22Rv1 (cell line): Measurements from ENCODE around the gene EEF1B2.
"Not testable (repeated sequence)": the region's sequence is repeated elsewhere in the genome, so short reads cannot be mapped to it uniquely, and the experiment has no call there.

Experiments used
- H3K27ac ChIP-seq: fragments of 450-650 bp; 2 replicates; pipeline ENCODE4 v1.5.1; 2017
- ZFX ChIP-seq: fragments of 450-650 bp; IDR thresholded peaks from 2 replicates; pipeline ENCODE4 v1.6.1; 2017; ENCODE audit warnings: antibody characterized with exemption, borderline replicate concordance
- TF ChIP-seq, protein P1 (sequence below): fragments of 450-650 bp; IDR thresholded peaks from 2 replicates; pipeline ENCODE4 v1.5.1; 2017; ENCODE audit warnings: mild to moderate bottlenecking

Gene EEF1B2

DNA sequence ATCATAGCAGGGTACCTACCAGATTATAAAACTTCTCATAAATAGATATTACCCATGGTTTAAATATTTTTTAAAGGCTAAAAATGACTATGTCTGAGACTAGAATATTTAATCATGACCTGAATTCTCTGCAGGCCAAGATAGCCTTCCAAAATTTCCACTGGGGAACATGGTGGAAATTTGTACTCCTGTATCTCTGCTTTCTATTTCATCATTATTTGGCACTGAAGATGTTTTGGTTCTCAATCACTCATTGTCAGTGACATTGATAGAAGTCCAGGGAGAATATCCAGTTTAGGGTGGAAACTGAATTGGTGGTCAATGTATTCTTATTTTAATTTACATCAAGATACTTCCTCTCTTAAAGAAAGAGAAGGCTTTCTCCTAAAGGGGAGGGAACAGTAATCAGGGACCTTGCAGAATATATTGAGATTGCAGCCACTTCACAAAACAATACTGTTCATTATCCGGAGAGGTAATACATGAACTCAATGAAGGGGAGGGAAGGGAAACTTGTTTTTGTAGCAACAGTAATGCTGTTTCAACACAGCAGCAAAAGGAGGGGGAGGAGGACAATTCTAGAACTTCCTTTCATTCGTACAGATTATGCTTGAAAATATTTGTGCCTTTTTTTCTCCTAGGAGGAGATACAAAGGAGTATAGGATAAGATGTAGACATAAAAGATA lies 34.1 kb downstream of the EEF1B2 start:
- no peak for TF ChIP-seq ZFX
- TF ChIP-seq, protein P1, sequence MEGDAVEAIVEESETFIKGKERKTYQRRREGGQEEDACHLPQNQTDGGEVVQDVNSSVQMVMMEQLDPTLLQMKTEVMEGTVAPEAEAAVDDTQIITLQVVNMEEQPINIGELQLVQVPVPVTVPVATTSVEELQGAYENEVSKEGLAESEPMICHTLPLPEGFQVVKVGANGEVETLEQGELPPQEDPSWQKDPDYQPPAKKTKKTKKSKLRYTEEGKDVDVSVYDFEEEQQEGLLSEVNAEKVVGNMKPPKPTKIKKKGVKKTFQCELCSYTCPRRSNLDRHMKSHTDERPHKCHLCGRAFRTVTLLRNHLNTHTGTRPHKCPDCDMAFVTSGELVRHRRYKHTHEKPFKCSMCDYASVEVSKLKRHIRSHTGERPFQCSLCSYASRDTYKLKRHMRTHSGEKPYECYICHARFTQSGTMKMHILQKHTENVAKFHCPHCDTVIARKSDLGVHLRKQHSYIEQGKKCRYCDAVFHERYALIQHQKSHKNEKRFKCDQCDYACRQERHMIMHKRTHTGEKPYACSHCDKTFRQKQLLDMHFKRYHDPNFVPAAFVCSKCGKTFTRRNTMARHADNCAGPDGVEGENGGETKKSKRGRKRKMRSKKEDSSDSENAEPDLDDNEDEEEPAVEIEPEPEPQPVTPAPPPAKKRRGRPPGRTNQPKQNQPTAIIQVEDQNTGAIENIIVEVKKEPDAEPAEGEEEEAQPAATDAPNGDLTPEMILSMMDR, result no peak

DNA sequence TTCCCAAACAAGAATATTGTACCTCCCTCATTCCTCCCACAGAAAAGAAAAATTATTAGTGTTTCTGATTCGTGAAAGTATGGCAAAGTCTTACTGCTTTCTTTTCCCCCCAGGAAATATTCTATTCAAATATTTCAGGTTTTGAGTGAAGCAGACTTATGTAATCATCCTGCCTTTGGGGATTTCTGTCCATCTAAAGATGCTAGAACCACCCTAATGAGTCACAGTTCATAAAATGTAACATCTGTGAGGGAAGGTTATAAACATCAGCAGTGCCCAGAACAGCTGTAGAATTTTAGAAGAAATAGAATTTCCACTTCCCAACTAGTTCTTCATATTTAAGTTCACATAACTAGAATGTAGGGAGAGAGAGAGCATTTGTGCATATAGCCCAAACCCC lies 39.0 kb downstream of the EEF1B2 start:
- H3K27ac ChIP-seq, result no peak overlapping the region
- TF ChIP-seq, protein P1, result no peak
- TF ChIP-seq ZFX, result no peak

More for the DNA sequence above, 34.1 kb downstream of the EEF1B2 start:
- no peak overlapping the region for H3K27ac ChIP-seq

DNA sequence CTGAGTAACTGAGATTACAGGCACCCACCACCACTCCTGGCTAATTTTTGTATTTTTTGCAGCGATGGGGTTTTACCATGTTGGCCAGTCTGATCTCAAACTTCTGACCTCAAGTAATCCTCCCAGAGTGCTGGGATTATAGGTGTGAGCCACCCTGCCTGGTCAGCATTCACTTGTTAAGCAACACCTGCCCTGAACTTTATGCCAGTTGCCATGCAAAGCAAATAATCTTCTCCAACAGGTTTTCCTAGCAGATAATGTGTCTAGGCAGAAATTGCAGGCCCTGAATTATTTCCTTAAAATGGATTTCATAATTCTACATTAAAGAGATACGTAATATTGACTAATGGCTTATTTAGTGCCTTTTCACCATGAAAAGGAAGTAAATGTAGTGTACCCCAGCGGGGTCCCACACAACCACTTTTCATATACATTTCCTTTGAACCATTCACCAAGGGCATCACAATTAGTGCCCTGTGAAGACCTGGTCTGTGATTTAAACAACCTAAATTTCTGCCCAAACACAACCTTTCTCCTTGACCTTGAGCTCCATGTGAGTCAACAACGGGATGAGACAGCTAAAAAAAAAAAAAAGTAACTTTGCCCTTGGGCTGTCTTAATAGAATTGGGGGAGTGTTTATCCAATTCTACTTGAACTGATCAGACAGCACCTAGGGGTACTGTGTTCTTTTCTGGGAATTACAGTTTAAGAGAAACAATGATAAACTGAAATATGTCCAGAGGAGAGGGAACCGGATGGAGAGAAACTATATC lies 41.6 kb downstream of the EEF1B2 start:
- TF ChIP-seq ZFX, result no peak
- TF ChIP-seq, protein P1, result no peak
- no peak overlapping the region for H3K27ac ChIP-seq

DNA sequence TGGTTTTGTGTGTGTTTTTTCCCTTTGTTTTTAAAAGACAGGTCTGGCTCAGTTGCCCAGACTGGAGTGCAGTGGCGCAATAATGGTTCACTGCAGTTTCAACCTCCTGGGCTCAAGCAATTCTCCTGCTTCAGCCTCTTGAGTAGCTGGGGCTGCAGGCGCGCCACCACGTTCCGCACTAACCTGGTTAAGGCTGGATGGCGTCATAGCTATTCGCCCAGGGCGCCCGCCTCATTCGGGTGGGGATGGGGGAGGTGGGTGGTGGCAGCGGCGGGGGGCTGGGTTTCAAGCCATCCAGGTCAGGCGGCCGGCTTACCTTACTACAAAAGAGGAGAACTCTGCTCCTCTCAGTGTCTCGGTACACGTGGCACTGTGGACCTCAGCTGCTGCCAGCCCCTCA lies 42.8 kb downstream of the EEF1B2 start:
- TF ChIP-seq, protein P1, result no peak
- no peak for TF ChIP-seq ZFX
- no peak overlapping the region for H3K27ac ChIP-seq

DNA sequence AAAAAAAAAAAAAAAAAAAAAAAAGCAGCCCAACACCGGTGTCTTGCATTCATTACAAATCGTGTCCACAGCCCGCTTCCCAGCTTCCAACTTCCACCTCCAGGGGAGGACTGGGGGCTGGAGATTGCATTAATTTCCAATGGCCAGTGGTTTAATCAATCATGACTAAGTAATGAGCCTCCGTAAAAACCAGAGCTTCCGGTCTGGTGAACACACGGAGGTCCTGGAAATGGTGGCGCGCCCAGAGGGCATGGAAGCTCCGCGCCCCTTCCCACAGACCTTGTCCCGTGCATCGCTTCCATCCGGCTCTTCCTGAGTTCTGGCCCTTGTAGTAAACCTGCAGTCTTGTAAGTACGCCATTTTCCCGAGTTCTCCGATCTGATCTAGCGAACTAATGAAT lies 43.6 kb downstream of the EEF1B2 start:
- no peak for TF ChIP-seq ZFX
- TF ChIP-seq, protein P1, result no peak
- no peak overlapping the region for H3K27ac ChIP-seq

DNA sequence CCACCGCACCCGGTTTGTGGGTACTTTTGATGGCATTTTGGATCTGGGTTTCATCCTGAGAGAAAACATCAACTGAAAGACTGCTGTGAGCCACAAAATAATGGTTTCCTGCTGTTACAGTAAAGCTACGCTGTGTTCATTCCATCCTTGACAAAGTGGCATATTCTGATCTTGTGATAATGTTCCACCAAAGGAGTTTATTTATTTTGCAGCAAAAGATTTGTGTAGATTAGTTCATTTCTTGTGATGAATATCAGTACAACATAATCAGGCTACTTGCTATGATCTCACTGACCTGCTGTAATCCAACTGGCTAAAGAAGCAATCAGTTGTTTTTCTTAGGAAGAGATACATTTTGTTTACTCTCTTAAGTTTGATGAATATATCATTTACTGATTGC lies 45.0 kb downstream of the EEF1B2 start:
- H3K27ac ChIP-seq, result no peak overlapping the region
- TF ChIP-seq ZFX, result no peak
- TF ChIP-seq, protein P1, result no peak

DNA sequence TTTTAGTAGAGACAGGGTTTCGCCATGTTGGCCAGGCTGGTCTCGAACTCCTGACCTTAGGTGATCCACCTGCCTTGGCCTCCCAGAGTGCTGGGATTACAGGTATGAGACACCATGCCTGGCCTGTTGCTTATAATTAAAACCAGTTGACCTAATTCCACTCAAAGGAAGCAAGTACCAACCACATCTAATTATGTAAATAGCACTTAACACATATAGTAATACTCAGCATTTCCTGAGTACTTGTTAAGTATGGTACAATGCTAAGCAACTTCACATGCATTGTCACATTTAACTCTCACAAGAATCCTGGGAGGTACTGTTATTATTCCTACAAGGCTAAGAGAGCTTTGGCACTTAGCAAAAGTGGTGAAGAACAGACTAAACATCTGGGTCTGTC lies 47.6 kb downstream of the EEF1B2 start:
- H3K27ac ChIP-seq, result not testable (repeated sequence)
